Liver (tissue), 9 donors: ENCODE results near the gene ERVFRD-1. TPM values are rescaled to one million over a fixed set of nuclear protein-coding genes. Genes with fewer than 3 reads are reported as not detected.
"Not testable (repeated sequence)": the region's sequence is repeated elsewhere in the genome, so short reads cannot be mapped to it uniquely, and the experiment has no call there.

ENCODE experiments used
- DNase-seq: peaks from one replicate; pipeline ENCODE4 v3.0.0-alpha.2; 2017; ENCODE audit warnings: low spot score
- H3K27ac ChIP-seq, 2 donors: one replicate each; pipeline ENCODE4 v1.7.0; 2013; ENCODE audit warnings: inconsistent platforms in 2 of 2, low read length in 2 of 2, control low read depth in 1 of 2, low read depth in 1 of 2, mild to moderate bottlenecking in 1 of 2
- H3K27me3 ChIP-seq, 4 donors: one replicate each; pipeline versions ENCODE4 v1.6.1 to v1.7.0; 2013; ENCODE audit warnings: low read length in 3 of 4, inconsistent platforms in 1 of 4, mild to moderate bottlenecking in 1 of 4, moderate library complexity in 1 of 4; ENCODE audit not compliant: control insufficient read depth in 4 of 4, insufficient read depth in 4 of 4
- H3K36me3 ChIP-seq, 4 donors: one replicate each; pipeline versions ENCODE4 v1.6.1 to v1.7.0; 2013; ENCODE audit warnings: low read length in 3 of 4, mild to moderate bottlenecking in 3 of 4, low read depth in 1 of 4, moderate library complexity in 1 of 4; ENCODE audit not compliant: control insufficient read depth in 4 of 4, insufficient read depth in 3 of 4
- H3K4me1 ChIP-seq, 4 donors: one replicate each; pipeline versions ENCODE4 v1.6.1 to v1.7.0; 2013; ENCODE audit warnings: low read length in 3 of 4, mild to moderate bottlenecking in 3 of 4, moderate library complexity in 1 of 4; ENCODE audit not compliant: control insufficient read depth in 4 of 4, insufficient read depth in 4 of 4
- H3K4me3 ChIP-seq, 3 donors: one replicate each; pipeline versions ENCODE4 v1.6.1 to v1.7.0; 2013; ENCODE audit warnings: low read length in 3 of 3, control low read depth in 1 of 3, low read depth in 1 of 3, mild to moderate bottlenecking in 1 of 3
- H3K9ac ChIP-seq, 2 donors: one replicate each; pipeline ENCODE4 v1.7.0; 2013; ENCODE audit warnings: low read length in 2 of 2, mild to moderate bottlenecking in 2 of 2, moderate library complexity in 2 of 2, control low read depth in 1 of 2, low read depth in 1 of 2
- H3K9me3 ChIP-seq, 4 donors: one replicate each; pipeline versions ENCODE4 v1.6.1 to v1.7.0; 2013; ENCODE audit warnings: low read length in 3 of 4; ENCODE audit not compliant: control insufficient read depth in 4 of 4
- ATF3 ChIP-seq: IDR thresholded peaks from 2 replicates; pipeline ENCODE4 v1.6.1; 2016; ENCODE audit warnings: antibody characterized with exemption
- CTCF ChIP-seq: fragments of 150-350 bp; IDR thresholded peaks from 2 replicates; pipeline ENCODE4 v1.5.1; 2017; ENCODE audit warnings: improper control_type of control experiment, low read depth, low read length; ENCODE audit not compliant: missing input control
- FOXA1 ChIP-seq: IDR thresholded peaks from 2 replicates; pipeline ENCODE4 v1.6.1; 2016; ENCODE audit warnings: antibody characterized with exemption
- FOXA2 ChIP-seq: IDR thresholded peaks from 2 replicates; pipeline ENCODE4 v1.6.1; 2016; ENCODE audit warnings: antibody characterized with exemption
- GABPA ChIP-seq, 2 donors: IDR thresholded peaks in 1 of 2; conservative IDR thresholded peaks in 1 of 2; 2 replicates each; pipeline ENCODE4 v1.6.1; 2016; ENCODE audit warnings: antibody characterized with exemption in 2 of 2, mild to moderate bottlenecking in 1 of 2, moderate library complexity in 1 of 2
- HNF4A ChIP-seq, 2 donors: conservative IDR thresholded peaks; 2 replicates each; pipeline ENCODE4 v1.6.1; 2016; ENCODE audit warnings: antibody characterized with exemption in 2 of 2, mild to moderate bottlenecking in 2 of 2
- HNF4G ChIP-seq: IDR thresholded peaks from 2 replicates; pipeline ENCODE4 v1.6.1; 2016; ENCODE audit warnings: antibody characterized with exemption
- JUND ChIP-seq, 2 donors: IDR thresholded peaks; 2 replicates each; pipeline ENCODE4 v1.6.1; 2016; ENCODE audit warnings: antibody characterized with exemption in 2 of 2
- MAX ChIP-seq: IDR thresholded peaks from 2 replicates; pipeline ENCODE4 v1.6.1; 2016; ENCODE audit warnings: antibody characterized with exemption
- NR2F2 ChIP-seq: IDR thresholded peaks from 2 replicates; pipeline ENCODE4 v1.6.1; 2016; ENCODE audit warnings: antibody characterized with exemption
- REST ChIP-seq: IDR thresholded peaks from 2 replicates; pipeline ENCODE4 v1.6.1; 2016; ENCODE audit warnings: antibody characterized with exemption, mild to moderate bottlenecking
- RXRA ChIP-seq, 2 donors: IDR thresholded peaks; 2 replicates each; pipeline ENCODE4 v1.6.1; 2017 to 2018; ENCODE audit warnings: antibody characterized with exemption in 2 of 2, mild to moderate bottlenecking in 1 of 2
- SP1 ChIP-seq: IDR thresholded peaks from 2 replicates; pipeline ENCODE4 v1.6.1; 2018; ENCODE audit warnings: antibody characterized with exemption, mild to moderate bottlenecking
- TAF1 ChIP-seq: conservative IDR thresholded peaks from 2 replicates; pipeline ENCODE4 v1.6.1; 2016; ENCODE audit warnings: antibody characterized with exemption, mild to moderate bottlenecking
- ZBTB33 ChIP-seq: IDR thresholded peaks from 2 replicates; pipeline ENCODE4 v1.6.1; 2016; ENCODE audit warnings: antibody characterized with exemption
- WGBS: extraction: QIAGEN DNeasy Blood & Tissue Kit; methylation state at CpG from one replicate; pipeline ENCODE4 v1.1.7; 2013; 5-methylcytosine and 5-hydroxymethylcytosine counted together
- polyA plus RNA-seq, 2 donors: library from polyadenylated mRNA; stranded (reverse) in 1 of 2; unstranded in 1 of 2; fragments of 200-250 nt in 1 of 2; fragments of >200 nt in 1 of 2; fragmentation: Nextera tagmentation in 1 of 2; extraction: Ambion mirVana in 1 of 2; gene quantifications; one replicate each; pipeline versions ENCODE4 v1.2.1 to v1.2.3, GENCODE V29; 2013 to 2015
- total RNA-seq, 2 donors: library from RNA; depleted of rRNA; stranded (reverse); fragments of >200 nt; gene quantifications; one replicate each; pipeline ENCODE4 v1.2.3, GENCODE V29; 2014
- donor health status: healthy.
- donor health status: healthy.
- donor health status: healthy.
- donor health status: healthy.
- donor health status: healthy.

Gene ERVFRD-1
- total and polyA plus RNA-seq, 4 donors = 0.07 to 0.28 (median 0.14) TPM; not detected in 1

- WGBS = 93% methylated on average over 47 of the region's 47 CpGs
- H3K9ac ChIP-seq, H3K4me3 ChIP-seq, H3K4me1 ChIP-seq, H3K27me3 ChIP-seq, DNase-seq, H3K9me3 ChIP-seq, H3K27ac ChIP-seq, H3K36me3 ChIP-seq: not testable (repeated sequence)
Observed at GRCh38 chr6:11087141-11087812, 24.2 kb downstream of the ERVFRD-1 start.

- Histone ChIP-seq H3K36me3 (no peaks in the 10 kb centered on the region), H3K27me3 (no peaks in the 10 kb centered on the region), H3K9me3 (no peaks in the 10 kb centered on the region), H3K27ac (no peak overlapping the region), H3K4me1 (no peaks in the 10 kb centered on the region), H3K4me3 (no peak overlapping the region), H3K9ac (no peak overlapping the region)
- no peak for DNase-seq
- 67% methylated on average over 3 of the region's 3 CpGs for WGBS
- TF ChIP-seq ZBTB33 (no peak), TAF1 (no peak), JUND (IDR thresholded peaks at IDR 0.05) (no peak), SP1 (no peak), FOXA2 (no peak), NR2F2 (no peak), MAX (no peak), RXRA (IDR thresholded peaks at IDR 0.05) (no peak)
Observed at GRCh38 chr6:11085758-11086435, 25.6 kb downstream of the ERVFRD-1 start.

GRCh38 chr6:11083956-11084355, 27.6 kb downstream of the ERVFRD-1 start:
- H3K9me3 ChIP-seq = no peaks in the 10 kb centered on the region
- no peak for TF ChIP-seq GABPA (IDR thresholded peaks at IDR 0.05 in 1 of 2, conservative IDR thresholded peaks at IDR 0.05 in 1 of 2)
- TF ChIP-seq HNF4A (conservative IDR thresholded peaks at IDR 0.05) = no peak
- no peak for TF ChIP-seq FOXA2
- TF ChIP-seq CTCF = no peak
- no peak for TF ChIP-seq TAF1
- TF ChIP-seq HNF4G = no peak
- no peak for TF ChIP-seq FOXA1
- no peak for TF ChIP-seq MAX
- no peak for TF ChIP-seq REST
- no peak for TF ChIP-seq ATF3
- 94% methylated on average over 5 of the region's 5 CpGs for WGBS
- no peak overlapping the region for H3K9ac ChIP-seq
- no peak for DNase-seq
- no peaks in the 10 kb centered on the region for H3K36me3 ChIP-seq
- no peak overlapping the region for H3K4me3 ChIP-seq
- no peak overlapping the region for H3K27ac ChIP-seq
- no peaks in the 10 kb centered on the region for H3K4me1 ChIP-seq
- H3K27me3 ChIP-seq = no peaks in the 10 kb centered on the region
